HG03280 (cell line): Measurements from ENCODE around the gene PSKH1.

ENCODE experiments used
- ATAC-seq: cut with Tn5 transposase; IDR thresholded peaks from one replicate; pipeline ENCODE4 v1.9.1; 2021; ENCODE audit warnings: mild to moderate bottlenecking, moderate library complexity; ENCODE audit not compliant: unreplicated experiment

PSKH1 gene

GRCh38 chr16:67939507-67940445 lies 46.7 kb downstream of the PSKH1 start:
- no peak for ATAC-seq

DNA sequence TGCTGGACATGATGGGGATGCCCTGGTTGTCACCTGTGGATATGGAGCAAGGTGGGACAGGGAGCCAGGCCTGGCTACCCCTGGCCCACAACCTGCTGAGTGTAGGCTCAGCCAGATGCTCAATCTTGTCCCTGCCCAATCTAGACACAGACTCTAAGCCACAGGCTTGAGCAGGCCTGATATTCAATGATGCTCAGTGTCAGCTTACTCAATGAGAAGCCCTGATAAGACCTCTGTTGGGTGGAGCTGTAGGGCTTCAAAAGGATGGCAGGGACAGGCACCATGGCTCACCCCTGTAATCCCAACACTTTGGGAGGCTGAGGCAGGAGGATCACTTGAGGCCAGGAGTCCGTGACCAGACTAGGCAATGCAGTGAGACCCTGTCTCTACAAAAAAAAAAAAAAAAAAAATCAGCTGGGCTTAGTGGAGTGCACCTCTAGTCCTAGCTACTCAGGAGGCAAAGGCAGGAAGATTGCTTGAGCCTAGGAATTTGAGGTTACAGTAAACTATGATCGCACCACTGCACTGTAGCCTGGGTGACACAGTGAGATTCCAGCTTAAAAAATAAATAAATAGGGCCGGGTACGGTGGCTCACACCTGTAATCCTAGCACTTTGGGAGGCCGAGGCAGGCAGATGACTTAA lies 47.5 kb downstream of the PSKH1 start:
- no peak for ATAC-seq

- no peak for ATAC-seq
Measured at GRCh38 chr16:67941469-67942199, 48.6 kb downstream of the PSKH1 start.

DNA sequence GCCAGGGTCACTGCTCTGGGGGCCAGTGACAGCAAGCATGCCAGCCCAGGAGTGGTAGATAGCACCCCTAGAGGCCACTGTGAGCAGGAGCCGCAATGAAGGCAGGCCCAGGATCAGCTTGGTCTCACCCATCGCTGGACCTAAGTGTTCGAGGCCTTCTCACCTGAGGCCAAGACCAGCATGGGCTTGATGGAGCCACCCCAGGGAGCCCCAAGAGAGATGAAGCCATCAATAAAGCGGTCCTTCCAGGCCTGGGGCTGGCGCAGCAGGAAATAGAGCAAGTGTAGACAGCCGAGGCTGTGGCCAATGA lies 49.1 kb downstream of the PSKH1 start:
- no peak for ATAC-seq

DNA sequence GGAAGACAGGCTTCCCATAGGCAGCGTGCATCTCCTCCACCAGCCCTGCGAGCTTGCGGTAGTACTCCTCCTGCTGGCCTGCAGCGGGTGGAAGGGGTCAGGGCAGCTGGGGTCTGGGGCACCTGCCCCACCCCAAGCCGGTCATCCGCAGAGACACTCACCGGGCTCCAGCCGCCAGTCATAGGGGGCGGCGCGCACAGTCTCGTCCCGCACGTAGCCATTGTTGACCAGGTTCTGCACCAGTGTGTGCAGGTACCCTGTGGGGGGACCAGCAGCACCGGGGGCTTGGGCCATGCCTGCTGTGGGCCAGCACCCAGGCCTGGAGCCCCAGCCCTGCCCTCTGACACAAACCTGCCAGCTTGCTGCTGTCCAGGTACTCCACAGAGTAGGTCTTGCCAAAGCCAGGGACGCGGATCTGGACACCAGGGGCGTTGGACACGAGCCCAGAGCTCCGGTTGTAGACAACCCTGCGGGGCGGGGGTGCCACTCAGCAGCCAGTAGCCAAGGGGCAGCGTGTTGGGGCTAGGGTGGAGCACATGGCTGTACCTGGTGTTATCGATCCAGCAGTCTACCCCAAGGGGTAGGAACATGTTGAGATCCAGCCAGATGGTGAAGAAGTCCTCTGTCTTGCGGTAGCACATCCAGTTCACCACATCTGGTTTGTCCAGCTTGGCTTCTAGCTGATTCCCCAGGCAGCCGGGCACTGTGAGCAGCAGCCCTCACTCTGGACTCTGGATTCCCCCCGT lies 49.6 kb downstream of the PSKH1 start:
- ATAC-seq = no peak

- ATAC-seq = no peak
Measured at GRCh38 chr16:67943256-67943618, 50.2 kb downstream of the PSKH1 start.

GRCh38 chr16:67943619-67944504 lies 50.8 kb downstream of the PSKH1 start, which contains the start of gene LCAT:
LCAT (minus strand) TSS chr16:67944120; CDS start chr16:67944101, 19 bp downstream.
- no peak for ATAC-seq

DNA sequence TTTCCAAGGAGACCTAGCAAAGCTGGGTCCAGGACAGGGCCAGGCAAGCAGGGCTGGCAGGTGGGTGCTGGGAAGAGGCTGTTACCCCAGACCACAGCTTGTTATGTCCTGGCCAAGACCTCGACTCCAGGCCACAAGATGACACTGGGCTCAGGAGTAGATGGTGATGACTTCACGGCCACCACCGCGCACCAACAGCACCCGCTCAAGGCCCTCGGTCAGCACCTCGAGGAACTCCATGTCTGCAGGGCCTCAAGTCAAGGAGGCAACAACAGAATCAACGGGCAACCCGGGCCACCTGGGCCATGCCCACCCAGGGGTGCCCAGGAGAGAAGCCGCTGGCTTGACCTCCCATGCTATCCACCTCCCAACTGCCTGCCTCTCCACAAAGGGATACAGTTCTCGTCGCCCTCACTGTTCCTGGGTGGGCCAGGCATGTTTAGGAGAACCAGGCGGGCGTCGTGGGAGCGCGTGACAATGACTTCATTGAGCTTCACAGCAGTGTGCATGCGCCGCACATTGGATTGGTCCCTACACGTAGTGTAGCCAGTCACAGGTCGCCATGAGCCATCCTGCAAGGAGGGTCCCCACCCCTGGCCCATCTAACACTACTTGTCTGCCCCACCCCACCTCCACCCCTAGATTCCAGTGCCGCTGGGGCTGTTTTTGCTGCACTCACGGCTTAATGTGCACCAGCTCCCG lies 51.8 kb downstream of the PSKH1 start:
- ATAC-seq = no peak

DNA sequence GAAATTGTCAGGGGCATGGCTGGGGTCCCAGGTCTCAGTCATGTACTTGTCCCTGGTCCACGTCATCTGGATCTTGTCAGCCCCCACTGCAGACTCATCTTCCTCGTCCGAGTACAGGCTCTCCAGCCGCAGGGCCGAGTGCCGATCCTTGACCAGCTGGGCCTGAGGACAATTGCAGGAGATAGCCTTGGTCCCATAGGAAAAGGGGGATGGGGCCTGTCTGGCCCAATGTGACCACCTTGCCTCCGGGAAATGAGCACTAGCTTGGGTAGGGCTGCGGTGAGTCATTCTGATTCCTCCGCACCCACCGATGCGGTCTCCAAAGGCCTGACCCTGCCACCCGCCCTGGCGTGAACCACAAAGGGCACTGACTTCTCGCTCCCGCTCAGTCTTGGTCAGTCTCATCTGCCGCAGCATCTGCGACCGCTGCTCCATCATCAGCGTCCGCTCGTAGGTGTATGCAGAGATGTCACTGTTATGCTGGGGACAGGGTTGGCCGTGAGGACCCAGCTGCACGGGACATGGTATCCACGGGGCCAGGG lies 52.4 kb downstream of the PSKH1 start:
- no peak for ATAC-seq

GRCh38 chr16:67946128-67946569 lies 53.1 kb downstream of the PSKH1 start:
- ATAC-seq = no peak

DNA sequence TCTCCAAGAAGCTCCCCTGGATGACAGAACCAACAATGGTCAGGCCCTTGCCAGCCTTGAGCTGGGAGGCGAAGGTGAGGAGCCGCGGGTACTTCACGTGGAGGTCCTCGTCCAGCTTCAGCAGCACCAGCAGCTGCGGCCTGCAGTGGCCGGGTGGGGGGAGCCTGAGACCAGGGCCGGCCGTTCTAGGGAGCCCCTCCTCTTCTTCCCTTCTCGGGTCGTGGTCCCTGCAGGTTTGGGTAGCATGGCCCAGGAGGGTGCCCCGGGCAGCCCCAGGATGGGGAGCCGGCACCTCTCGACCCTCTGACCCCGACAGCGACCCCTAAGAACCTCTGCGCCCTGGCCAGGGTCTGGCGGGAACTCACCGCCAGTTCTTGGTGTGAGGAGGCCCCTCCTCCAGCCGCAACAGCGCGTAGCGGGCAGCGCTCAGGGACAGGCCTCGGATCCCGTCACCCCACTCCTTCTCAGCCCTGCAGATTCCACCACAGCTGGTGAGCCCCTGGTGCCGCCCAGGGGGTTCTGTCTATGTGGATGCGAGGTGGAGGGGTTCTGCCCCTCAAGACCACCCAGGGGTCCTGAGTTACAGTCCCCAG lies 54.0 kb downstream of the PSKH1 start:
- no peak for ATAC-seq

- no peak for ATAC-seq
Measured at GRCh38 chr16:67948015-67948414, 55.0 kb downstream of the PSKH1 start.

- ATAC-seq = no peak
Measured at GRCh38 chr16:67949645-67950044, 56.6 kb downstream of the PSKH1 start.

DNA sequence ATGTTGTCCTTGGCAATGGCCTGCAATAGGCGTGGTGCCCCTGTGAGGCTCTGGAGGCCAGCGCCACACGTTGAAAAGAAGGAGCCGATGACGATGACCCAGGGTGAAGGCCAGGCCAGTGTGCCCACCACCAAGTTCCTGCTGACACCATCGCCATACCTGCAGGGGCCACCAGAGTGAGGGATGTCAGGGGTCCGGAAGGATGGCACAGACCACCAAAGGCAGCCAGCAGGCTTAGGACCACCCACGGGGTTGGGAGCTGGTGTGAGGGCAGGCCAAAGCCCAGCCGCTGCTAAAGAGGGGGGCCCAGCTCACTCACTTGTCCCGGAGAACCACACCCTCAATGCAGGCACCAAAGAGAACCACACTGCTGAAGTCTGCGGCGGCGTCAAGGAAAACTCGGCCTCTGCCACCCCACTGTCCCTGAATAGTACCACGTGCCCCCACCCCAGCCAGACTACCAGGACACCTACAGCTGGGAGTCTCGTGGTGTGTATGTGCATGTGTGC lies 57.3 kb downstream of the PSKH1 start:
- ATAC-seq = no peak

DNA sequence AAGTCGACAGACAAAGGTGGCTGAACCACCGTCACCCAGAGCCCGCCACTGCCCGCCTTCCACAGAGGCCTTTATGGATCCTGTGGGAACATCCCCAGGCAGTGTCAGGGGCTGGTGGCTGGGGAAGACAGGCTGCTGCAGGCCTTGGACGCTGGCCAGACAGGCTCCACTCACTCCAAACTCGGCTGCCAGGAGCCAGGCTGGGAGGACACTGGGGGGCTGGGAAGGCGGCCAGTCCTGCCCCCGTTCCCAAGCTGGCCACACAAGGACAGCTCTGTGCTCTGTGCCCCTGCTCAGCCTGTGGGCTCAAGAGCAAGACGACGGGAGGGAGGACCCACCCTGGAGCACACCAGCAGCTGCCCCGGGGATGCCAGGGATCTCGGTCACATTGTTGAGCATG lies 58.4 kb downstream of the PSKH1 start:
- no peak for ATAC-seq

DNA sequence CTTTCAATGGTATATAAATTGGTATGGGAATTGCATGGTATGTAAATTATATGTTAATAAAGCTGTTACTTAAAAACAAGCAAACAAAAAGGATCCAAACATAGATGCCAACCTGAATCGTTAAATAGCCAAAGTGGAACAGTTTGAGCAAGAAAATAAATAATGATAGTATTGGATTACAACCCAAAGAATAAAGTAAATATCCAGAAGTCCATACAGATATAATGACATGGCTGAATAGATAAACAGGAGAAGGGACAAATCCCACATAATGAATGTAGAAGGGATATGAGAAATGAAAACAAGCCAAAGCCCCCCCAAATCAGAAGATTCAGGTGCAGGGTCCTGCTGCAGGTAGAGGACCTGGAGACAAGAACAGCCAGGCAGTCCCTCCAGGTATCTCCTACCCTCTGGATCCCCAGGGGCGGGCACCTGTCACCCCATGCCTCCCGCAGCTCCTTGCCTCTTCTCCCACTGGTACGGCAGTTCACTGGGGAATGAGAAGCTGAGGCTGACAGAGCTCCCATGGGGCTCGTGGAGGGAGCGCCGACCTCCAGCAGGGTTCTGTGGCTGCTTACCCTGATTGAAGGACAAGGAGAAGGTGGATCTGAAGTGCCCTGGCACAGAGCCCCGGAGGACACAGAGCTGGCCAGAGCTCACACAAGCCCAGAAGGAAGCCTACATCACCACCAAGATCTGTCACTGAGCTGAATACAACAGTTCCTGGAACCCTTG lies 60.8 kb downstream of the PSKH1 start:
- ATAC-seq = no peak

GRCh38 chr16:67954421-67955196 lies 61.6 kb downstream of the PSKH1 start:
- ATAC-seq = no peak
